PFSK-1 (cell line): ENCODE measurements around the gene KCNMA1.

Experiments used
- POLR2AphosphoS5 ChIP-seq: IDR thresholded peaks from 2 replicates; pipeline ENCODE4 v1.6.1; 2012; ENCODE audit warnings: low read depth, mild to moderate bottlenecking, control low read depth, low read length, moderate library complexity
- SIN3A ChIP-seq: IDR thresholded peaks from 2 replicates; pipeline ENCODE4 v1.6.1; 2012; ENCODE audit warnings: mild to moderate bottlenecking, low read length, moderate library complexity, borderline replicate concordance; ENCODE audit not compliant: insufficient read depth
- TAF1 ChIP-seq: IDR thresholded peaks from 2 replicates; pipeline ENCODE4 v1.6.1; 2012; ENCODE audit warnings: low read length, control low read depth, borderline replicate concordance; ENCODE audit not compliant: insufficient read depth
- TF ChIP-seq, protein P1 (sequence below), 2 experiments: IDR thresholded peaks; 2 replicates each; pipeline versions ENCODE4 v1.6.1 to v1.8.0; 2011 to 2012; ENCODE audit warnings: low read depth in 2 of 2, low read length in 2 of 2, control low read depth in 1 of 2, inconsistent platforms in 1 of 2, mild to moderate bottlenecking in 1 of 2, moderate library complexity in 1 of 2; ENCODE audit not compliant: insufficient read depth in 1 of 2

DNA sequence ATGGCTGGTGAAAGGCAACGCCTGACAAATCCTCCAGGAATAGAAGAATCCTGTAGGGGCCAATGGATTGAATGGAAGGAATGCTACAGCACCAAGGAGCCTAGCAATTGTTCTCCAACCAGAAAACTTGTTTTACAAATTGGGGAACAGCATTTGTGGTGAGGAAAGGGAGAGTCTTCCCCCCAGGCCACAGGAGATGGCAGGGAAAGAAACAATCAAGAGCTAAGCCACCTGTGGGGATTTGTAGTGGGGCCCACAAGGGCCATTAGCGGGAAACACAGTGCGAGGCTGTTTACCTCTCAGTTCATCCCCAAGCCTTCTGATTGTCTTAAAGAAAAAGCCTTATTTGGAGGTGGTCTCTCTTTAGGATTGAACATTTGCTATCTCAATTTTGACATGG lies 48.5 kb upstream of the KCNMA1 start:
- TF ChIP-seq SIN3A (no peak), POLR2AphosphoS5 (no peak), TAF1 (no peak)
- TF ChIP-seq, protein P1, sequence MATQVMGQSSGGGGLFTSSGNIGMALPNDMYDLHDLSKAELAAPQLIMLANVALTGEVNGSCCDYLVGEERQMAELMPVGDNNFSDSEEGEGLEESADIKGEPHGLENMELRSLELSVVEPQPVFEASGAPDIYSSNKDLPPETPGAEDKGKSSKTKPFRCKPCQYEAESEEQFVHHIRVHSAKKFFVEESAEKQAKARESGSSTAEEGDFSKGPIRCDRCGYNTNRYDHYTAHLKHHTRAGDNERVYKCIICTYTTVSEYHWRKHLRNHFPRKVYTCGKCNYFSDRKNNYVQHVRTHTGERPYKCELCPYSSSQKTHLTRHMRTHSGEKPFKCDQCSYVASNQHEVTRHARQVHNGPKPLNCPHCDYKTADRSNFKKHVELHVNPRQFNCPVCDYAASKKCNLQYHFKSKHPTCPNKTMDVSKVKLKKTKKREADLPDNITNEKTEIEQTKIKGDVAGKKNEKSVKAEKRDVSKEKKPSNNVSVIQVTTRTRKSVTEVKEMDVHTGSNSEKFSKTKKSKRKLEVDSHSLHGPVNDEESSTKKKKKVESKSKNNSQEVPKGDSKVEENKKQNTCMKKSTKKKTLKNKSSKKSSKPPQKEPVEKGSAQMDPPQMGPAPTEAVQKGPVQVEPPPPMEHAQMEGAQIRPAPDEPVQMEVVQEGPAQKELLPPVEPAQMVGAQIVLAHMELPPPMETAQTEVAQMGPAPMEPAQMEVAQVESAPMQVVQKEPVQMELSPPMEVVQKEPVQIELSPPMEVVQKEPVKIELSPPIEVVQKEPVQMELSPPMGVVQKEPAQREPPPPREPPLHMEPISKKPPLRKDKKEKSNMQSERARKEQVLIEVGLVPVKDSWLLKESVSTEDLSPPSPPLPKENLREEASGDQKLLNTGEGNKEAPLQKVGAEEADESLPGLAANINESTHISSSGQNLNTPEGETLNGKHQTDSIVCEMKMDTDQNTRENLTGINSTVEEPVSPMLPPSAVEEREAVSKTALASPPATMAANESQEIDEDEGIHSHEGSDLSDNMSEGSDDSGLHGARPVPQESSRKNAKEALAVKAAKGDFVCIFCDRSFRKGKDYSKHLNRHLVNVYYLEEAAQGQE (IDR thresholded peaks at IDR 0.05; ENCODE audit: insufficient read depth in 1 of 2, low read depth in 2 of 2, low read length in 2 of 2) = no peak
